PC-9 (cell line): Measurements from ENCODE around the gene PPIL6. TPM values are rescaled to one million over a fixed set of nuclear protein-coding genes. Genes with fewer than 3 reads are reported as not detected.

ENCODE experiments used
- BruUV-seq: library from RNA; stranded (reverse); fragments of 400-500 nt; replicated peaks from 2 replicates; lab custom pipeline; 2021; lab: Mats Ljungman, UMichigan
- CTCF ChIA-PET: fragments of 300-600 bp; sonication (Branson Sonifier 250); formaldehyde crosslinking; loops from one replicate; lab custom pipeline; 2022; ENCODE audit warnings: antibody characterized with exemption; lab: Charles Lee
- POLR2A ChIA-PET: fragments of 300-600 bp; sonication (Branson Sonifier 250); formaldehyde crosslinking; loops from one replicate; lab custom pipeline; 2022; ENCODE audit warnings: antibody characterized with exemption; ENCODE audit not compliant: unreplicated experiment; lab: Charles Lee
- DNase-seq, 2 experiments: peaks; one replicate each; pipeline versions ENCODE4 v3.0.0 to v3.0.0-alpha.2; 2015 to 2022; ENCODE audit warnings: mixed read lengths in 1 of 2
- H2AFZ ChIP-seq: fragments of 200-600 bp; sonication (generic); 2 replicates; pipeline ENCODE4 v1.8.1; 2017; ENCODE audit warnings: antibody characterized with exemption
- H3F3A ChIP-seq: fragments of 200-600 bp; sonication (generic); 2 replicates; pipeline ENCODE4 v1.8.1; 2017; ENCODE audit warnings: antibody characterized with exemption, mild to moderate bottlenecking, low read depth; ENCODE audit not compliant: insufficient read depth
- H3K27ac ChIP-seq: fragments of 200-600 bp; sonication (generic); 2 replicates; pipeline ENCODE4 v1.6.1; 2016; ENCODE audit warnings: mixed run types
- H3K27me3 ChIP-seq: fragments of 200-600 bp; sonication (generic); 2 replicates; pipeline ENCODE4 v1.6.1; 2016; ENCODE audit warnings: low read depth, mixed run types; ENCODE audit not compliant: insufficient read depth
- H3K36me3 ChIP-seq: fragments of 200-600 bp; sonication (generic); 2 replicates; pipeline ENCODE4 v1.6.1; 2016; ENCODE audit warnings: low read depth, mixed run types
- H3K4me1 ChIP-seq: fragments of 200-600 bp; sonication (generic); replicated peaks from 2 replicates; pipeline ENCODE4 v1.6.1; 2016; ENCODE audit warnings: mixed run types; ENCODE audit not compliant: insufficient read depth
- H3K4me2 ChIP-seq: fragments of 200-600 bp; sonication (generic); 2 replicates; pipeline ENCODE4 v1.6.1; 2017; ENCODE audit warnings: mixed run types
- H3K4me3 ChIP-seq: fragments of 200-600 bp; sonication (generic); 2 replicates; pipeline ENCODE4 v1.6.1; 2016; ENCODE audit warnings: mixed run types
- H3K79me2 ChIP-seq: fragments of 200-600 bp; sonication (generic); 2 replicates; pipeline ENCODE4 v1.6.1; 2017; ENCODE audit warnings: low read depth, mixed run types
- H3K9me2 ChIP-seq: fragments of 200-600 bp; sonication (generic); 2 replicates; pipeline ENCODE4 v1.8.1; 2017; ENCODE audit warnings: mild to moderate bottlenecking; ENCODE audit not compliant: insufficient read depth
- H3K9me3 ChIP-seq: fragments of 200-600 bp; sonication (generic); 2 replicates; pipeline ENCODE4 v1.8.1; 2016; ENCODE audit warnings: low read depth; ENCODE audit not compliant: insufficient read depth
- H4K20me1 ChIP-seq: fragments of 200-600 bp; sonication (generic); 2 replicates; pipeline ENCODE4 v1.8.1; 2017; ENCODE audit not compliant: insufficient read depth
- EZH2 ChIP-seq: fragments of 200-600 bp; sonication (generic); IDR thresholded peaks from 2 replicates; pipeline ENCODE4 v1.8.0; 2017; ENCODE audit warnings: antibody characterized with exemption, low read depth
- intact Hi-C: fragments of 100-400 bp; cut with micrococcal nuclease; formaldehyde crosslinking; loops from one replicate; pipeline ENCODE4 v1.10.0; 2022; ENCODE audit not compliant: unreplicated experiment
- total RNA-seq: library from RNA; stranded (reverse); gene quantifications from 2 replicates; pipeline ENCODE4 v1.2.3, GENCODE V29; 2021
- TF ChIP-seq, protein P1 (sequence below): fragments of 200-600 bp; sonication (generic); conservative IDR thresholded peaks from 2 replicates; pipeline ENCODE4 v1.6.1; 2017; ENCODE audit warnings: mixed run types, antibody characterized with exemption, mild to moderate bottlenecking, moderate library complexity

PPIL6 gene
- total RNA-seq, 1 experiment from 2014 or later = 15.5 TPM

DNA sequence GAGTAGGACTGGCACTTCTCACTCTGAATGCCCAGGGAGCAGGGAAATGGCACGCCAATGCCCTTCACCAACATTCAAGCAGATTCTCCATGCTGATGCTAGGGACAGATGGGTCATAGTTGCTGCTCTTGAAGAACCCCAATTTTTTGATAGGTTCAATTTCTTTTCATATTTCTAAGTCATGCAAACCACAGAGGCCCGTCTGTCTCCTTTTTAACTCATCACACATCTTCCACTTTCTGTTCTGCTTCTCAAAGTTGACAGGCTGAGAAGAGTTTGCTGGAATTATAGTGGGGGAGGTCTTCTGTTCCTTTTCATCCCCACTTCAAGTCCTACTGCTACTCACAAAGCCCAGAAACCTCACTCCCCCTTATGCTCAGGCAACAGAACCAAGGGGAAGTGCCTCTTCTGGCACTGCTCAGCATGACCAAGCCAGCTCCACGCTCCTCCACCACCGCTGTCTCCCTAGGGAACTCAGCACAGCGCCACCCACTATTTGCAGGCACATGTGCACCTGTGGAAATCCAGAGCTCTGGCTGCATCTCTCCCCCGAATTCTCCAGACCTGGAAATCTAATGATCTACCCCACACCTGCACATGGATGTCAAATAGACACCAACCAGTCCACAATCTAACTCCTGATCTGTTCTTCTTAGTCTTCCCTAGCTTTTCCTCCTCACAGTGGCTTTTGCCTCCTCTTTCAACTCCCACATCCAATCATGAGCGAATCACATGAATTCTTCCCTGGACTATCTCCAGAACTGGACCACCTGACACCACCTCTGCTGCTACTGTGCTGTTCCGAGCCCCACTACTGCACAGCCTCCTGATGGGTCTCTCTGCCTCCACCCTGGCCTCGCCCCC is 31.9 kb upstream of the PPIL6 start:
- Histone ChIP-seq H3F3A (no peaks in the 10 kb centered on the region), H3K9me2 (no peaks in the 10 kb centered on the region), H3K27me3 (no peaks in the 10 kb centered on the region), H3K4me2 (no peak overlapping the region), H2AFZ (no peak overlapping the region), H3K4me1 (no peaks in the 10 kb centered on the region), H3K36me3 (peaks cover 48% of the 10 kb centered on the region), H4K20me1 (peaks cover 7% of the 10 kb centered on the region; the same call in 1 of the 2 replicates), H3K79me2 (peaks cover 16% of the 10 kb centered on the region; the same call in 1 of the 2 replicates), H3K9me3 (no peaks in the 10 kb centered on the region), H3K4me3 (no peak overlapping the region), H3K27ac (no peak overlapping the region)
- intact Hi-C loops = no loop called here
- CTCF ChIA-PET = no interaction called here
- no peak for DNase-seq
- no peak for TF ChIP-seq EZH2
- TF ChIP-seq, protein P1, sequence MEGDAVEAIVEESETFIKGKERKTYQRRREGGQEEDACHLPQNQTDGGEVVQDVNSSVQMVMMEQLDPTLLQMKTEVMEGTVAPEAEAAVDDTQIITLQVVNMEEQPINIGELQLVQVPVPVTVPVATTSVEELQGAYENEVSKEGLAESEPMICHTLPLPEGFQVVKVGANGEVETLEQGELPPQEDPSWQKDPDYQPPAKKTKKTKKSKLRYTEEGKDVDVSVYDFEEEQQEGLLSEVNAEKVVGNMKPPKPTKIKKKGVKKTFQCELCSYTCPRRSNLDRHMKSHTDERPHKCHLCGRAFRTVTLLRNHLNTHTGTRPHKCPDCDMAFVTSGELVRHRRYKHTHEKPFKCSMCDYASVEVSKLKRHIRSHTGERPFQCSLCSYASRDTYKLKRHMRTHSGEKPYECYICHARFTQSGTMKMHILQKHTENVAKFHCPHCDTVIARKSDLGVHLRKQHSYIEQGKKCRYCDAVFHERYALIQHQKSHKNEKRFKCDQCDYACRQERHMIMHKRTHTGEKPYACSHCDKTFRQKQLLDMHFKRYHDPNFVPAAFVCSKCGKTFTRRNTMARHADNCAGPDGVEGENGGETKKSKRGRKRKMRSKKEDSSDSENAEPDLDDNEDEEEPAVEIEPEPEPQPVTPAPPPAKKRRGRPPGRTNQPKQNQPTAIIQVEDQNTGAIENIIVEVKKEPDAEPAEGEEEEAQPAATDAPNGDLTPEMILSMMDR = no peak
- POLR2A ChIA-PET = interaction anchor here (0.6 kb wide), 1 partner anchor 33 kb away, joined by 4 read pairs; no protein-coding TSS in a partner anchor
- BruUV-seq = no TSS peak

DNA sequence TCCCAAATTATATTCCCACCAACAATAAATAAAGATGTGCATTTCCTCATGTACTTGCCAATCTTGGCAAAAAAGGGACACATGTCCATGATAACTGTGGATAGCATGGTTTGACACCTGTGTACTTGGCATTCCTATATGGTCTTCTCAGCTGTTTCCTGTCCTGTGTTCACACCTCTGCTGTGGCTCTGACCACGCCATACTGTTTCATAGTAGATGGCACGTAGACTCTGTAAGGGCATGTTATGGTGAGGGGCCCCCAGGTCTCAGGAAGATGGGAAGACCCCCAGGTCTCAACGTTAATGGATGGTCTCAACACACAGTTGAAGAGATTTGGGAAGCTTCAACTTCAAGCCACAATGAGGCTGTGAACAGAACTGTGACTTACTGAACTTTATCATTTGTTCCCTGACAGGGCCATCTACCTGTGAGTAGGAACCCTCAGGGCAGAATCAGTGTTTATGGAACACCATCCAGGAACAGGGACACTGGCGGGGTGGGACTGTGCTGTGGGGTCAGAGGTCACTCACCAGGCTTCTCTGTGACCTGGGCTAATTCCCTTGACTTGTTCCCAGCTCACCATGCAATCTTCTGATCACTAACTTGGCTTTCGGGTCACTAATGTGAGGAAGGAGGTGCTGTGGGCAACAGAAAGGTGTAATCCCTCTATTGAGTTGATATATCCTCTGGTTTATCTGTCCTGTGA is 30.8 kb upstream of the PPIL6 start:
- Histone ChIP-seq H3K27ac (no peak overlapping the region), H3K79me2 (peaks cover 5% of the 10 kb centered on the region; the same call in 1 of the 2 replicates), H3K4me3 (no peak overlapping the region), H3K4me2 (no peak overlapping the region), H3K9me2 (no peaks in the 10 kb centered on the region), H4K20me1 (peaks cover 5% of the 10 kb centered on the region; the same call in 1 of the 2 replicates), H3F3A (no peaks in the 10 kb centered on the region), H3K36me3 (peaks cover 54% of the 10 kb centered on the region), H3K9me3 (no peaks in the 10 kb centered on the region), H2AFZ (no peak overlapping the region), H3K4me1 (no peaks in the 10 kb centered on the region), H3K27me3 (no peaks in the 10 kb centered on the region)
- no TSS peak for BruUV-seq
- ChIA-PET POLR2A (no interaction called here), CTCF (no interaction called here)
- no peak for DNase-seq
- intact Hi-C loops = no loop called here
- TF ChIP-seq, protein P1 = no peak
- no peak for TF ChIP-seq EZH2

DNA sequence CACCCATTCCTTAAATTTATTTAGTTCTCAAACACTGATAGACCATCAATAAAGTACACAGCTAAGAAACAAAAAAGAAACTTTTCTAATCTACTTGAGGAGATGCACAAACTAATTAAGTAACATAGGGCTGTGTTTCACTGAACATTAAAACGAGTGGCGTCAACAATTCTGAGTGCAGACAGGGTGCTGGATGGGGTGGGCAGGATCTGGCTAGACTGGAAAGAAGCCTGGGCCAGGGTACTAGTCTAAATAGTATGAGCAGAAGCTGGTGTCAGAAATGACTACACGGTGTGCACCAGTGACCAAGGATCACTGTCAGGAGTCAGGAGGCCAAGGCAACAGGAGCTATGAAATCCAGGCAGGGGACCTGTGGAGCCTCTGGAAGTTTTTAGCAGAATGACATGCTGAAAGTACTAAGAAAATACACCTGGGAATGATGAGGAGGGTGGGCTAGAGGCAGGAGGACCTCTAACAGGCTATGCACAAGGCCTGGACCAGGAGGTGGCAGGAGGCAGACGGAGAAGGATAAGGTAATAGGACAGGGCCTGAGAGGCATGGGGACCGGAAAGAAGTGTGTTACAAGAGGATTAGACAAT is 29.3 kb upstream of the PPIL6 start:
- TF ChIP-seq, protein P1 = no peak
- no peak for TF ChIP-seq EZH2

More for the DNA sequence above, 29.3 kb upstream of the PPIL6 start:
- ChIA-PET POLR2A (no interaction called here), CTCF (no interaction called here)
- H3K9me2 ChIP-seq = no peaks in the 10 kb centered on the region
- H3F3A ChIP-seq = no peaks in the 10 kb centered on the region
- no peak overlapping the region for H3K4me2 ChIP-seq
- no peak overlapping the region for H2AFZ ChIP-seq
- H3K79me2 ChIP-seq = no peaks in the 10 kb centered on the region
- BruUV-seq = no TSS peak
- H3K36me3 ChIP-seq = peaks cover 61% of the 10 kb centered on the region
- H3K27me3 ChIP-seq = no peaks in the 10 kb centered on the region
- no peaks in the 10 kb centered on the region for H3K9me3 ChIP-seq
- no peak overlapping the region for H3K27ac ChIP-seq
- peaks cover 5% of the 10 kb centered on the region; the same call in 1 of the 2 replicates for H4K20me1 ChIP-seq
- no peak overlapping the region for H3K4me3 ChIP-seq
- DNase-seq = no peak
- intact Hi-C loops = no loop called here
- no peaks in the 10 kb centered on the region for H3K4me1 ChIP-seq
